ENCODE measurements around the gene SORT1. TPM values are rescaled to one million over a fixed set of nuclear protein-coding genes. Genes with fewer than 3 reads are reported as not detected.
"Not testable (repeated sequence)": the region's sequence is repeated elsewhere in the genome, so short reads cannot be mapped to it uniquely, and the experiment has no call there.

Gene SORT1
- total RNA-seq, 2 experiments from 2014 or later = 21.8 to 45.5 TPM

DNA sequence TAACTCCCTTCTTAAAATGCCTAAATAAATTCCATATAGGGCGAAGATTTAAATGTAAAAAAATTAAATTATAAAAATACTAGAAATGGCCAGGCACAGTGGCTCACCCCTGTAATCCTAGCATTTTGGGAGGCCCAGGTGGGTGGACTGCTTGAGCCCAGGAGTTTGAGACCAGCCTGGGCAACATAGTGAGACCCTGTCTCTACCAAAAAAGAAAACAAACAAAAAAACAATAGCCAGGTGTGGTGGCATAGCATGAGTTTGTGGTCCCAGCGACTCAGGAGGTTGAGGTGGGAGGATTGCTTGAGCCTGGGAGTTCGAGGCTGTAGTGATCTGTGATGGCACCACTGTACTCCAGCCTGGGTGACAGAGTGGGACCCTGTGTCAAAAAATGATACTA, 17.8 kb downstream of the SORT1 start:
- H3K4me2 ChIP-seq (ENCODE audit: low read length) = no peak overlapping the region
- peaks cover 40% of the 10 kb centered on the region for H3K4me1 ChIP-seq (ENCODE audit: insufficient read depth, low read length, poor library complexity, severe bottlenecking)
- ChIA-PET POLR2A (interaction anchor here (0.7 to 2.5 kb wide), 5 partner anchors 11 to 101 kb away, joined by 3 to 15 read pairs (median 4); no protein-coding TSS in a partner anchor), CTCF (ENCODE audit: unreplicated experiment) (no interaction called here)
- no TSS peak for BruUV-seq (replicated peaks)
- TF ChIP-seq, protein P1, sequence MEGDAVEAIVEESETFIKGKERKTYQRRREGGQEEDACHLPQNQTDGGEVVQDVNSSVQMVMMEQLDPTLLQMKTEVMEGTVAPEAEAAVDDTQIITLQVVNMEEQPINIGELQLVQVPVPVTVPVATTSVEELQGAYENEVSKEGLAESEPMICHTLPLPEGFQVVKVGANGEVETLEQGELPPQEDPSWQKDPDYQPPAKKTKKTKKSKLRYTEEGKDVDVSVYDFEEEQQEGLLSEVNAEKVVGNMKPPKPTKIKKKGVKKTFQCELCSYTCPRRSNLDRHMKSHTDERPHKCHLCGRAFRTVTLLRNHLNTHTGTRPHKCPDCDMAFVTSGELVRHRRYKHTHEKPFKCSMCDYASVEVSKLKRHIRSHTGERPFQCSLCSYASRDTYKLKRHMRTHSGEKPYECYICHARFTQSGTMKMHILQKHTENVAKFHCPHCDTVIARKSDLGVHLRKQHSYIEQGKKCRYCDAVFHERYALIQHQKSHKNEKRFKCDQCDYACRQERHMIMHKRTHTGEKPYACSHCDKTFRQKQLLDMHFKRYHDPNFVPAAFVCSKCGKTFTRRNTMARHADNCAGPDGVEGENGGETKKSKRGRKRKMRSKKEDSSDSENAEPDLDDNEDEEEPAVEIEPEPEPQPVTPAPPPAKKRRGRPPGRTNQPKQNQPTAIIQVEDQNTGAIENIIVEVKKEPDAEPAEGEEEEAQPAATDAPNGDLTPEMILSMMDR (conservative IDR thresholded peaks at IDR 0.05; ENCODE audit: low read length) = no peak
- TF ChIP-seq EZH2phosphoT487 (IDR thresholded peaks at IDR 0.05; ENCODE audit: borderline replicate concordance, low read depth, low read length) = no peak
- no peak for DNase-seq (ENCODE audit: low spot score)
- no peaks in the 10 kb centered on the region for H3K9me2 ChIP-seq (ENCODE audit: insufficient read depth, low read length)
- no peak overlapping the region for H3K27ac ChIP-seq (ENCODE audit: low read depth, low read length, poor library complexity, severe bottlenecking)
- peaks cover 65% of the 10 kb centered on the region; the same call in 1 of the 2 replicates for H3K79me2 ChIP-seq (ENCODE audit: insufficient read depth, low read depth, low read length)
- peaks cover 9% of the 10 kb centered on the region; the same call in 1 of the 2 replicates for H3K9me3 ChIP-seq (ENCODE audit: low read length)
- H2AFZ ChIP-seq (ENCODE audit: low read length) = no peak overlapping the region
- intact Hi-C loops (cut with micrococcal nuclease; ENCODE audit: unreplicated experiment) = no loop called here
- no peak overlapping the region for H3K4me3 ChIP-seq (ENCODE audit: low read depth, low read length, poor library complexity, severe bottlenecking)
- peaks cover 22% of the 10 kb centered on the region for H3K36me3 ChIP-seq (ENCODE audit: insufficient read depth, low read length)
- no peaks in the 10 kb centered on the region for H4K20me1 ChIP-seq (ENCODE audit: insufficient read depth, low read length)

DNA sequence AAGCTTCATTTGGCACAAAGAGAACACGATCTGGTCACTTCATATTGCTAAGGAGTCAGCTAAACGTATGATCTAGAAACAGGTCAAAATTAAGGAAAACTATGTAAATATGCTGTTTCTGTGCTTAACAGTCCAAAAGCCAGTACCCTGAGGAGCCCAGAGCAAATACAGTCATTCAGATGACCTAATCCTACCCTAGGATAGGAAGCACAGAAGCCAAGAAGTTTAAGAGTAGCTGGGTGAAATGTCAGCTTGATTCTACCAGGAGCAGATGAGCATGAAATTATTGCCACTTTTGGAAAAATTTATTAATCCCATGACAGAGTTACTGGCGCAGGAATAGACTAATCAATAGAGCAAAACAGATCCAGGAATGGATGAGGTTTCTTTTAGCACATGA, 18.3 kb downstream of the SORT1 start:
- Histone ChIP-seq H3K4me2 (ENCODE audit: low read length) (no peak overlapping the region), H3K4me1 (ENCODE audit: insufficient read depth, low read length, poor library complexity, severe bottlenecking) (peaks cover 45% of the 10 kb centered on the region), H3K4me3 (ENCODE audit: low read depth, low read length, poor library complexity, severe bottlenecking) (no peak overlapping the region), H3K9me3 (ENCODE audit: low read length) (peaks cover 7% of the 10 kb centered on the region; the same call in 1 of the 2 replicates), H3K79me2 (ENCODE audit: insufficient read depth, low read depth, low read length) (peaks cover 64% of the 10 kb centered on the region; the same call in 1 of the 2 replicates), H3K36me3 (ENCODE audit: insufficient read depth, low read length) (peaks cover 18% of the 10 kb centered on the region), H4K20me1 (ENCODE audit: insufficient read depth, low read length) (no peaks in the 10 kb centered on the region), H3K9me2 (ENCODE audit: insufficient read depth, low read length) (no peaks in the 10 kb centered on the region), H2AFZ (ENCODE audit: low read length) (no peak overlapping the region), H3K27ac (ENCODE audit: low read depth, low read length, poor library complexity, severe bottlenecking) (no peak overlapping the region)
- DNase-seq (ENCODE audit: low spot score) = no peak
- POLR2A ChIA-PET = interaction anchor here (0.6 to 2.5 kb wide), 5 partner anchors 11 to 101 kb away, joined by 3 to 15 read pairs (median 4); no protein-coding TSS in a partner anchor
- BruUV-seq (replicated peaks) = no TSS peak
- TF ChIP-seq EZH2phosphoT487 (IDR thresholded peaks at IDR 0.05; ENCODE audit: borderline replicate concordance, low read depth, low read length) = no peak
- TF ChIP-seq, protein P1 (conservative IDR thresholded peaks at IDR 0.05; ENCODE audit: low read length) = no peak
- CTCF ChIA-PET (ENCODE audit: unreplicated experiment) = no interaction called here
- intact Hi-C loops (cut with micrococcal nuclease; ENCODE audit: unreplicated experiment) = no loop called here

DNA sequence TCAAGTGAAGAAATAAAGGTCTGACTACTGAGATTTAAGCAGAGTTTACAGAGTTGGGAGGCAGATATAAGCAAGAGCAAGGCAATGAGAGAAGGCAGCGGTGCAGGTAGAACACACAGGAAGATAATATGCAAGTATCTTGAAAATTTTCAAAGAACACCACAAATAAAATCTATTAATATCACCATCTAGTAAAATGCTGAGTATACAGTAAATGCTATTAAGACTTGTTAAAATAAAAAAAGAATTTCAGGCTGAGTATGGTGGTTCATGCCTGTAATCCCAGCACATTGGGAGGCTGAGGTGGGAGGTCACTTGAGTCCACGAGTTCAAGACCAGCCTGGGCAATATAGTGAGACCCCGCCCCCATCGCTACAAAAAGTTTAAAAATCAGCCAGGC, 20.0 kb downstream of the SORT1 start:
- Histone ChIP-seq H3K4me2 (ENCODE audit: low read length) (no peak overlapping the region), H3K27ac (ENCODE audit: low read depth, low read length, poor library complexity, severe bottlenecking) (no peak overlapping the region), H3K4me3 (ENCODE audit: low read depth, low read length, poor library complexity, severe bottlenecking) (no peak overlapping the region), H3K9me2 (ENCODE audit: insufficient read depth, low read length) (no peaks in the 10 kb centered on the region), H2AFZ (ENCODE audit: low read length) (no peak overlapping the region), H3K79me2 (ENCODE audit: insufficient read depth, low read depth, low read length) (peaks cover 62% of the 10 kb centered on the region; the same call in 1 of the 2 replicates), H3K4me1 (ENCODE audit: insufficient read depth, low read length, poor library complexity, severe bottlenecking) (peaks cover 47% of the 10 kb centered on the region), H4K20me1 (ENCODE audit: insufficient read depth, low read length) (no peaks in the 10 kb centered on the region), H3K36me3 (ENCODE audit: insufficient read depth, low read length) (peaks cover 7% of the 10 kb centered on the region), H3K9me3 (ENCODE audit: low read length) (no peaks in the 10 kb centered on the region; the same call in 1 of the 2 replicates)
- BruUV-seq (replicated peaks) = no TSS peak
- DNase-seq (ENCODE audit: low spot score) = no peak
- CTCF ChIA-PET (ENCODE audit: unreplicated experiment) = no interaction called here
- intact Hi-C loops (cut with micrococcal nuclease; ENCODE audit: unreplicated experiment) = no loop called here
- POLR2A ChIA-PET = interaction anchor here (0.7 to 1.3 kb wide), 3 partner anchors 9 to 70 kb away, joined by 3 to 4 read pairs (median 3); no protein-coding TSS in a partner anchor
- TF ChIP-seq, protein P1 (conservative IDR thresholded peaks at IDR 0.05; ENCODE audit: low read length) = no peak

DNA sequence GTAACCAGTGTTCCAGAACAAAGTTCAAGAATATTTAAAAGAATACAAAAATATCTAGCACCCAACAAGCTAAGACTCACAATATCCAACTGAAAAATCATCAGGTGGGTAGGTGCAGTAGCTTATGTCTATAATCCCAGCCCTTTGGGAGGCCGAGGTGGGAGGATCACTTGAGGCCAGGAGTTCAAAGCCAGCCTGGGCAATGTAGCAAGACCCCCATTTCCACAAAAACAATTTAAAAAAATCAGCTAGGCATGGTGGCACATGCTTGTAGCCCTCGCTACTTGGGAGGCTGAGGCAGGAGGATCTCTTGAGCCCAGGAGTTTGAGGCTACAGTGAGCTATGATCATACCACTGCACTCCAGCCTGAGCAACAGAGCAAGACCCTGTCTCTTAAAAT, 24.0 kb downstream of the SORT1 start:
- DNase-seq (ENCODE audit: low spot score); CTCF ChIA-PET (ENCODE audit: unreplicated experiment); H3K27ac ChIP-seq (ENCODE audit: low read depth, low read length, poor library complexity, severe bottlenecking); intact Hi-C loops (cut with micrococcal nuclease; ENCODE audit: unreplicated experiment); H3K4me3 ChIP-seq (ENCODE audit: low read depth, low read length, poor library complexity, severe bottlenecking); H4K20me1 ChIP-seq (ENCODE audit: insufficient read depth, low read length); H3K36me3 ChIP-seq (ENCODE audit: insufficient read depth, low read length); H3K9me3 ChIP-seq (ENCODE audit: low read length); H3K9me2 ChIP-seq (ENCODE audit: insufficient read depth, low read length); H2AFZ ChIP-seq (ENCODE audit: low read length); H3K4me2 ChIP-seq (ENCODE audit: low read length); BruUV-seq (replicated peaks): not testable (repeated sequence)
- POLR2A ChIA-PET = interaction anchor here (0.6 to 1.4 kb wide), 4 partner anchors 8 to 43 kb away, joined by 4 to 10 read pairs (median 4); no protein-coding TSS in a partner anchor
- H3K4me1 ChIP-seq (ENCODE audit: insufficient read depth, low read length, poor library complexity, severe bottlenecking) = peaks cover 45% of the 10 kb centered on the region
- peaks cover 39% of the 10 kb centered on the region; the same call in 1 of the 2 replicates for H3K79me2 ChIP-seq (ENCODE audit: insufficient read depth, low read depth, low read length)
